DND-41 (cell line): Measurements from ENCODE around the gene DIPK1C.

ENCODE experiments used
- CTCF ChIP-seq: IDR thresholded peaks from 2 replicates; pipeline ENCODE4 v1.5.1; 2012; ENCODE audit warnings: borderline replicate concordance, low read length, moderate library complexity, mild to moderate bottlenecking; ENCODE audit not compliant: poor library complexity, severe bottlenecking; ENCODE audit errors: extremely low read depth
- EZH2 ChIP-seq: IDR thresholded peaks from 3 replicates; pipeline ENCODE4 v1.6.1; 2012; ENCODE audit warnings: borderline replicate concordance, low read depth, mild to moderate bottlenecking, moderate library complexity, low read length, inconsistent platforms; ENCODE audit not compliant: severe bottlenecking

DNA sequence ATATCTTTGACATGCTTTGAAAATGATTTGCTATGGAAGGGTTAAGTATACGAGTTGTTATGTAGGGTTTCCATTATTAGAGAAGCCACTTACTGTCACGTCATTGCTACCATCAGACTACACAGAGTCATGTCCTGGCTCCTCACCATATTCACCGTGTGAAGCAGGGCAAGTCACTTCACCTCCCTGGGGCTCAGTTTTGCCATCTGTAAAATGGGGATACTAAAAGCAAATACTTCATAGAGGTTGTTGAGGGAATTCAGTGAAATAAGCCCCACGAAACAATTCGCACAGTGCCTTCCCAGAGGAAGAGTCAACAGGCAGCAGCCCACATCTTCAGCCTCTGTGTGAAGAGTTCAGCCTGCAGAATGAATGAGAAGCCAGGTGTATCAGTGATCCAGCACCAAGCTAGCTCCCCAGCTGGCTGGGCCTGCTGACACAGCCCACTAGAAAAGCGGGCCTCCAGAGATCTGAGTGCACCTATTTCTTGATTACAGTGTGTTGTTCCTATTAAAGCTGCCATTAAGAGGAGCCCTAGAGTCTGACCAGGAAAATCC lies 3.4 kb downstream of the DIPK1C start:
- TF ChIP-seq CTCF, result no peak
- no peak for TF ChIP-seq EZH2
